ENCODE data around the gene NUDT5. TPM values are rescaled to one million over a fixed set of nuclear protein-coding genes. Genes with fewer than 3 reads are reported as not detected.
A peak's percentile ranks its signal among the peaks of the same experiment; 100 is the strongest.

The NUDT5 gene
- total and polyA plus RNA-seq, 2 donors (not counting 1 experiment from before 2014, with no cell fraction given), result 25.9 to 39.9 TPM

- Mint-ChIP-seq H3K27me3 (no peaks in the 10 kb centered on the region), H3K4me1 (peaks cover 24% of the 10 kb centered on the region), H3K9me3 (ENCODE audit: insufficient read depth) (no peaks in the 10 kb centered on the region), H3K27ac (peak overlapping the region; percentile 60), H3K4me3 (no peak overlapping the region)
- TF ChIP-seq CTCF (IDR thresholded peaks at IDR 0.05) (no peak), EZH2 (IDR thresholded peaks at IDR 0.05; ENCODE audit: borderline replicate concordance, insufficient read depth, low read depth, low read length, poor library complexity, severe bottlenecking) (no peak)
- ATAC-seq (ENCODE audit: low read depth) (no peak), DNase-seq (peak; percentile 15)
- Histone ChIP-seq H3K79me2 (ENCODE audit: control insufficient read depth, insufficient read depth, low read length) (peaks cover 9% of the 10 kb centered on the region), H4K20me1 (ENCODE audit: control insufficient read depth, insufficient read depth, low read length, poor library complexity, severe bottlenecking) (no peaks in the 10 kb centered on the region), H3K27me3 (replicated peaks in 1 of 4; ENCODE audit: control extremely low read depth in 1 of 4, control insufficient read depth in 3 of 4, insufficient read depth in 4 of 4, low read length in 3 of 4) (no peaks in the 10 kb centered on the region), H3K4me1 (ENCODE audit: control insufficient read depth in 2 of 2, insufficient read depth in 2 of 2, low read length in 2 of 2) (peaks cover 19 to 24% of the 10 kb centered on the region in 2 donors), H3K9me3 (ENCODE audit: control extremely low read depth in 1 of 3, control insufficient read depth in 2 of 3, insufficient read depth in 1 of 3, low read length in 2 of 3) (no peaks in the 10 kb centered on the region), H3K36me3 (replicated peaks in 1 of 2; ENCODE audit: control extremely low read depth in 1 of 2, control insufficient read depth in 1 of 2, extremely low read depth in 1 of 2, insufficient read depth in 2 of 2, low read length in 1 of 2) (peaks cover 10 to 54% of the 10 kb centered on the region in 2 experiments), H2AFZ (ENCODE audit: insufficient read depth, low read depth, low read length, poor library complexity, severe bottlenecking) (no peak overlapping the region), H3K27ac (ENCODE audit: low read length in 2 of 2) (peak overlapping the region; percentile 88 to 90), H3K9ac (ENCODE audit: low read length) (no peak overlapping the region), H3K4me2 (replicated peaks; ENCODE audit: low read depth, low read length, poor library complexity, severe bottlenecking) (peak overlapping the region; percentile 52), H3K4me3 (ENCODE audit: control extremely low read depth in 1 of 5, extremely low read depth in 1 of 5, insufficient read depth in 1 of 5, low read depth in 2 of 5, low read length in 4 of 5) (no peak overlapping the region)
- no CpG with 5 or more reads among the region's 4 CpGs for WGBS (ENCODE audit: insufficient coverage)
- CTCF ChIA-PET, result interaction anchor here (0.6 to 1.0 kb wide), 2 partner anchors 9 to 454 kb away, joined by 3 to 4 read pairs; no protein-coding TSS in a partner anchor
- intact Hi-C loops (cut with micrococcal nuclease), result no loop called here
- POLR2A ChIA-PET, result interaction anchor here (0.6 kb wide), 1 partner anchor 66 kb away, joined by 9 read pairs; no protein-coding TSS in a partner anchor
These were observed 74.0 kb downstream of the NUDT5 start for GRCh38 chr10:12121673-12122072.

Small RNA genes lying within 50 kb of the gene (small RNA-seq; reads per million reads assigned to genes)
- not detected for gene MIR548AK (ENCODE audit: insufficient read length, low read depth, low replicate concordance)
- gene RNU6-88P (ENCODE audit: insufficient read length, low read depth, low replicate concordance), result not detected

Other genes starting within 250 kb of the NUDT5 start
- gene UPF2, start 153.1 kb downstream of the NUDT5 start, total RNA-seq, result 60.0 and 63.7 TPM in 2 replicates
- 8.9 and 14.3 TPM in 2 replicates for gene UPF2, start 153.1 kb downstream of the NUDT5 start, polyA plus RNA-seq
- gene DHTKD1, start 126.9 kb downstream of the NUDT5 start, total RNA-seq, result 72.3 and 77.0 TPM in 2 replicates
- 22.7 and 40.0 TPM in 2 replicates for gene DHTKD1, start 126.9 kb downstream of the NUDT5 start, polyA plus RNA-seq
- 20.2 and 22.8 TPM in 2 replicates for gene SEC61A2, start 66.2 kb downstream of the NUDT5 start, total RNA-seq
- gene SEC61A2, start 66.2 kb downstream of the NUDT5 start, polyA plus RNA-seq, result 10.7 and 13.3 TPM in 2 replicates
- gene CDC123, start 297 bp upstream of the NUDT5 start, total RNA-seq, result 56.0 and 62.0 TPM in 2 replicates
- gene CDC123, start 297 bp upstream of the NUDT5 start, polyA plus RNA-seq, result 44.3 and 48.9 TPM in 2 replicates
- gene CAMK1D, start 153.7 kb upstream of the NUDT5 start, total RNA-seq, result 69.7 and 77.3 TPM in 2 replicates
- gene CAMK1D, start 153.7 kb upstream of the NUDT5 start, polyA plus RNA-seq, result 34.1 and 36.8 TPM in 2 replicates